ENCODE data around the gene AGRN.

Gene AGRN

DNA sequence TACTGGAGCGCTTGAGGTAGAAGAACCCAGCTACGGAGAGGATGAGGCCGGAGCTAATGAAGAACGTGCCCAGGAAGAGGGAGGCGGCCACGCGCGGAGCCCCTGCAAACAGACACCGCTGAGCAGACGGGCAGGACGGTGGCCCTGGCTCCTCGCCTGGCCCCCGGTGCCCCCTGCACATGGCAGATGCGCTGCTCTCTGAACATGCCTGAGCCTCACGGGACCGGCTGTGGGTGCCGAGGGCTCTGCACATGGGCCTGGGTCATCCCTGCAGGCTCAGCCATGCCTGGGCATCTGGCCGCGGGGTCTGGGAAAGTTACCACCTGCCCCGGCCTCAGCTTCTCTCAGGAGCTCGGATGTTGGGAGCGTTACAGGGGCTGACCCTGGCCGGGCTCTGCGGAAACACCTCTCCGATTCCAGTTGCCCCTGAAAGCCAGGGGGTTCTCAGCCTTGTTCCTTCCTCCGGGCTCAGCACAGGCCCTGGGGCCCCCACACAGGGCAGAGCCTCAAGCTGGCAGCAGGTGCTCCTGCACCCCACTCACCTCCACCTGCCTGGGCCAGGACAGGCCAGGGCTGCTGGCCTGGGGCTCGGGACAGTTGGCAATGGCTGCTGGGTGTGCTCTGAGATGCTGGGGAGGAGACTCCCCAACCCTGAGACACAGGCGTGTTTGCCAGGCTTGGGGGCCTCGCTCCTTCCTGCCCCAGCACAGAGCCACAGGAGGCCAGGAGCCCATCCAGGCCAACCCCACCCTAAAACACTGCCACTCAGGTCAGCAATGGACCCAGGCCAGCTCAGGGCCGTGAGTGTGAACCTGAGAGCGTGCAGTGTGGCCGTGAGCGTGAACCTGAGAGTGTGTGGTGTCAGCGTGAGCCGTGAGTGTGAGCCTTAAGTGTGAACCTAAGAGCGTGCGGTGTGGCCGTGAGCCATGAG, 66.3 kb downstream of the AGRN start:
- Histone ChIP-seq H2BK12ac (ENCODE audit: low read length) (no peak overlapping the region), H3K4me2 (ENCODE audit: low read length) (no peak overlapping the region), H2AFZ (ENCODE audit: insufficient read depth, low read length, poor library complexity) (no peak overlapping the region), H3K23ac (ENCODE audit: low read length) (no peak overlapping the region), H3K14ac (ENCODE audit: low read length) (no peak overlapping the region), H3K79me1 (ENCODE audit: low read length) (peaks cover 2% of the 10 kb centered on the region), H4K91ac (ENCODE audit: low read depth, low read length) (no peak overlapping the region), H3K27me3 (ENCODE audit: insufficient read depth, low read length) (no peaks in the 10 kb centered on the region), H3K18ac (ENCODE audit: low read length) (no peak overlapping the region), H3K4me3 (ENCODE audit: low read depth, low read length) (no peak overlapping the region), H3K36me3 (ENCODE audit: control insufficient read depth in 1 of 2, insufficient read depth in 2 of 2, low read length in 2 of 2) (peaks cover 10 to 20% of the 10 kb centered on the region in 2 experiments), H2BK5ac (ENCODE audit: low read depth, low read length, poor library complexity) (no peak overlapping the region), H2AK5ac (ENCODE audit: low read length) (no peak overlapping the region), H4K8ac (ENCODE audit: low read depth, low read length) (no peak overlapping the region), H3K9ac (ENCODE audit: low read length) (no peak overlapping the region), H3K79me2 (ENCODE audit: control insufficient read depth, insufficient read depth, low read length, poor library complexity) (peaks cover under 1% of the 10 kb centered on the region), H2BK120ac (ENCODE audit: insufficient read depth, low read length, poor library complexity) (no peak overlapping the region), H3K4ac (ENCODE audit: low read depth, low read length) (no peak overlapping the region), H3K27ac (ENCODE audit: low read depth, low read length) (no peak overlapping the region), H3K4me1 (ENCODE audit: control insufficient read depth in 1 of 2, insufficient read depth in 2 of 2, low read length in 2 of 2) (peaks cover 1 to 3% of the 10 kb centered on the region in 2 experiments), H4K12ac (ENCODE audit: low read depth, low read length) (no peak overlapping the region), H3K9me3 (ENCODE audit: insufficient read depth, low read depth, low read length) (no peaks in the 10 kb centered on the region)
- no CpG with 5 or more reads among the region's 38 CpGs for WGBS (ENCODE audit: extremely low coverage, insufficient coverage, insufficient read length)
- DNase-seq: no peak

DNA sequence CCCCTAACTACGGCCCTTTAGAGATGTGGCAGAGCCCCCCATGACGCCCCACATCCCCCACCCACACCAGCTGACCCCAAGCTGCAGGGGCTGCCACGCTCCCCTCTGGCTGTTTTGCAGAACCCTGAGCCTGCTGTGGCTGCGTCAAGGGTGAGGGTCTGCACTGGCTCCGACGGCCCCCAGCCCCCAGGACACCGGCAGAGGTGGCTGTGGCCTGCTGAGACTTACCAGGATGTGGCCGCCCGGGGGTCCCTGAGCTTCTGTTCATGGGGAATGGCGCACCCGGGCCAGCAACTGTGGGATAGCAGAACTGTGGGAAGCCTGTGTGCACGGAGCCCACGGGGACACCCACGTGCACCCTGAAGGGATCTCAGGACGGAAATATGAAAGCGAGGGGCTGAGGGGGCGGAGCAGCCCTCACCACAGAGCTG, 67.0 kb downstream of the AGRN start:
- Histone ChIP-seq H4K91ac (ENCODE audit: low read depth, low read length) (no peak overlapping the region), H2AK5ac (ENCODE audit: low read length) (no peak overlapping the region), H3K27ac (ENCODE audit: low read depth, low read length) (no peak overlapping the region), H3K4me1 (ENCODE audit: control insufficient read depth in 1 of 2, insufficient read depth in 2 of 2, low read length in 2 of 2) (no peaks in the 10 kb centered on the region), H2BK5ac (ENCODE audit: low read depth, low read length, poor library complexity) (no peak overlapping the region), H3K4ac (ENCODE audit: low read depth, low read length) (no peak overlapping the region), H3K14ac (ENCODE audit: low read length) (no peak overlapping the region), H3K4me2 (ENCODE audit: low read length) (no peak overlapping the region), H3K79me1 (ENCODE audit: low read length) (no peaks in the 10 kb centered on the region), H4K8ac (ENCODE audit: low read depth, low read length) (no peak overlapping the region), H3K23ac (ENCODE audit: low read length) (no peak overlapping the region), H2BK120ac (ENCODE audit: insufficient read depth, low read length, poor library complexity) (no peak overlapping the region), H3K9ac (ENCODE audit: low read length) (no peak overlapping the region), H3K36me3 (ENCODE audit: control insufficient read depth in 1 of 2, insufficient read depth in 2 of 2, low read length in 2 of 2) (peaks cover 10 to 20% of the 10 kb centered on the region in 2 experiments), H2BK12ac (ENCODE audit: low read length) (no peak overlapping the region), H3K27me3 (ENCODE audit: insufficient read depth, low read length) (no peaks in the 10 kb centered on the region), H3K9me3 (ENCODE audit: insufficient read depth, low read depth, low read length) (peaks cover 4% of the 10 kb centered on the region), H3K18ac (ENCODE audit: low read length) (no peak overlapping the region), H4K12ac (ENCODE audit: low read depth, low read length) (no peak overlapping the region), H3K4me3 (ENCODE audit: low read depth, low read length) (no peak overlapping the region), H3K79me2 (ENCODE audit: control insufficient read depth, insufficient read depth, low read length, poor library complexity) (no peaks in the 10 kb centered on the region), H2AFZ (ENCODE audit: insufficient read depth, low read length, poor library complexity) (no peak overlapping the region)
- no peak for DNase-seq
- no CpG with 5 or more reads among the region's 17 CpGs for WGBS (ENCODE audit: extremely low coverage, insufficient coverage, insufficient read length)

DNA sequence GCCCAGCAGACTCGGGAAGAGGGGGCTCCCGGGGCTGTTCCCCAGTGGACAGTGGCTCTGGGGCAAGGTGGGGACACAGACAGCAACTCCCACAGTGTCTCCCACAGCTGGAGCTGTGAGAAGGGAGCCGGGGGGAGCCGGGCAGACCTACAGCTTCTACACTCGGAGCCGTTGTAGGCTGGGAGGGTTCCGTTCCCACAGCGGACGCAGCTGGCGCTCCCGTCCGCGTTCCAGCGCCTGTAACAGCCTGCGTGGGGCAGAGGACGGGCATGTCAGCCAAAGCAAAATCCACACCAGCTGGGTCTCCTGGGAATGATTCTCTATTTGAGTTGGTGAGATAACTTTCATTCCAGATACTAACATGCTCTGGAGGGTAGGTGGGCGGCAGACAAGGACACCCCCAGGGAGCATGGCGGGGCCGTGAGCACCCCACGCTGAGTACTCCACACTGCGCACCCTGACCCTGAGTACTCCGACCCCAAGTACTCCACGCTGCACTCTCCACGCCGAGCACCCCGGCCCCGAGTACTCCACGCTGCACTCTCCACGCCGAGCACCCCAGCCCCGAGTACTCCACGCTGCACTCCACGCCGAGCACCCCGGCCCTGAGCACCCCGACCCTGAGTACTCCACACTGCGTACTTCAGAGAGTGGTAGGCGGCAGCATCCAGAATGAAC, 67.6 kb downstream of the AGRN start:
- H4K91ac ChIP-seq (ENCODE audit: low read depth, low read length): no peak overlapping the region
- DNase-seq: no peak
- H3K23ac ChIP-seq (ENCODE audit: low read length): no peak overlapping the region
- no peaks in the 10 kb centered on the region for H3K79me1 ChIP-seq (ENCODE audit: low read length)
- no peak overlapping the region for H3K4ac ChIP-seq (ENCODE audit: low read depth, low read length)
- no peak overlapping the region for H2BK12ac ChIP-seq (ENCODE audit: low read length)
- H3K9ac ChIP-seq (ENCODE audit: low read length): no peak overlapping the region
- H4K8ac ChIP-seq (ENCODE audit: low read depth, low read length): no peak overlapping the region
- no CpG with 5 or more reads among the region's 38 CpGs for WGBS (ENCODE audit: extremely low coverage, insufficient coverage, insufficient read length)
- H3K79me2 ChIP-seq (ENCODE audit: control insufficient read depth, insufficient read depth, low read length, poor library complexity): no peaks in the 10 kb centered on the region
- no peak overlapping the region for H3K18ac ChIP-seq (ENCODE audit: low read length)
- H3K36me3 ChIP-seq (ENCODE audit: control insufficient read depth in 1 of 2, insufficient read depth in 2 of 2, low read length in 2 of 2): peaks cover 7 to 19% of the 10 kb centered on the region in 2 experiments
- H3K27me3 ChIP-seq (ENCODE audit: insufficient read depth, low read length): no peaks in the 10 kb centered on the region
- H3K4me3 ChIP-seq (ENCODE audit: low read depth, low read length): no peak overlapping the region
- no peak overlapping the region for H2BK5ac ChIP-seq (ENCODE audit: low read depth, low read length, poor library complexity)
- no peak overlapping the region for H2AK5ac ChIP-seq (ENCODE audit: low read length)
- H3K4me2 ChIP-seq (ENCODE audit: low read length): no peak overlapping the region
- peaks cover 6% of the 10 kb centered on the region for H3K9me3 ChIP-seq (ENCODE audit: insufficient read depth, low read depth, low read length)
- no peak overlapping the region for H2AFZ ChIP-seq (ENCODE audit: insufficient read depth, low read length, poor library complexity)
- H4K12ac ChIP-seq (ENCODE audit: low read depth, low read length): no peak overlapping the region
- H3K27ac ChIP-seq (ENCODE audit: low read depth, low read length): no peak overlapping the region
- H3K14ac ChIP-seq (ENCODE audit: low read length): no peak overlapping the region
- no peaks in the 10 kb centered on the region for H3K4me1 ChIP-seq (ENCODE audit: control insufficient read depth in 1 of 2, insufficient read depth in 2 of 2, low read length in 2 of 2)
- no peak overlapping the region for H2BK120ac ChIP-seq (ENCODE audit: insufficient read depth, low read length, poor library complexity)

DNA sequence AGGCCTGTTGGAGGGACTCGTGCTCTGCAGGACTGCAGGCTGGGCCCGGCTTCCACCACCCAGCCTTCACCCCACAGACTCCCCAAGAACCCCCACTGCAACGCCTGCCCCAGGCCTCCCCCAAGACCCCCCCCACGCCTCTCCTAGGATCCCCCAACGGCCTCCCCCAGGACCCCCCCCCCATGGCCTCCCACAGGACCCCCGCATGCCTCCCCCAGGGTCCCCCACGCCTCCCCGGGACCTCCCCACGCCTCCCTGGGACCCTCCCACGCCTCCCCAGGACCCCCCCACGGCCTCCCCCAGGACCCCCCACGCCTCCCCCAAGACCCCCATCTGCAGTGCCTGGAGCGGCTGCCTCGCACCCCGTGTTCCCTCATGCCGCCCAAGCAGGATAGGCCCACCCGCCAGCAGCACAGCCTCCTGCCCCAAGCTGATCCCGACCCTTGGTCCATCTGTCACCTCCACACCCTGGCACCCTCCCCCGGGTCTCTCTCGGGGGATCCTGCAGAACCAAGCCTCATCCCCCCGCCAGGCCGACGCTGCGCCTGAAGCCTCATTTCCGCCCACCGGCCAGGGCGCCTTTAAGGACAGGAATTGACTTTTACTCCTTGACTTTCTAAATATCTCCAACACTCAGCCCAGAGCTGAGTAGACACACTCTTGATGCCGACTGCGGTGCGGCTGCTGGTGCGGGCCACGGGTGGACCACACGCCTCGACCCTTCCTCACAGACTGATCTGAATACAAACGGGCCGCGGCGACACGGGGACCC, 68.3 kb downstream of the AGRN start:
- Histone ChIP-seq H2BK12ac (ENCODE audit: low read length) (no peak overlapping the region), H4K12ac (ENCODE audit: low read depth, low read length) (no peak overlapping the region), H2BK120ac (ENCODE audit: insufficient read depth, low read length, poor library complexity) (no peak overlapping the region), H3K27ac (ENCODE audit: low read depth, low read length) (no peak overlapping the region), H2AK5ac (ENCODE audit: low read length) (no peak overlapping the region), H3K9me3 (ENCODE audit: insufficient read depth, low read depth, low read length) (peaks cover 6% of the 10 kb centered on the region), H3K9ac (ENCODE audit: low read length) (no peak overlapping the region), H3K4me1 (ENCODE audit: control insufficient read depth in 1 of 2, insufficient read depth in 2 of 2, low read length in 2 of 2) (no peaks in the 10 kb centered on the region), H4K8ac (ENCODE audit: low read depth, low read length) (no peak overlapping the region), H3K14ac (ENCODE audit: low read length) (no peak overlapping the region), H3K36me3 (ENCODE audit: control insufficient read depth in 1 of 2, insufficient read depth in 2 of 2, low read length in 2 of 2) (peaks cover 7 to 16% of the 10 kb centered on the region in 2 experiments), H3K23ac (ENCODE audit: low read length) (no peak overlapping the region), H3K79me1 (ENCODE audit: low read length) (no peaks in the 10 kb centered on the region), H2BK5ac (ENCODE audit: low read depth, low read length, poor library complexity) (no peak overlapping the region), H2AFZ (ENCODE audit: insufficient read depth, low read length, poor library complexity) (no peak overlapping the region), H3K79me2 (ENCODE audit: control insufficient read depth, insufficient read depth, low read length, poor library complexity) (no peaks in the 10 kb centered on the region), H3K4me2 (ENCODE audit: low read length) (no peak overlapping the region), H3K4me3 (ENCODE audit: low read depth, low read length) (no peak overlapping the region), H3K4ac (ENCODE audit: low read depth, low read length) (no peak overlapping the region), H4K91ac (ENCODE audit: low read depth, low read length) (no peak overlapping the region), H3K18ac (ENCODE audit: low read length) (no peak overlapping the region), H3K27me3 (ENCODE audit: insufficient read depth, low read length) (no peaks in the 10 kb centered on the region)
- DNase-seq: no peak
- WGBS (ENCODE audit: extremely low coverage, insufficient coverage, insufficient read length): no CpG with 5 or more reads among the region's 39 CpGs

All from trophoblast cell (in vitro differentiated cells and primary cell).